ENCODE results near the gene USE1. TPM values are rescaled to one million over a fixed set of nuclear protein-coding genes. Genes with fewer than 3 reads are reported as not detected.

The USE1 gene
- total and polyA plus RNA-seq, 9 of the 15 experiments (the other 6 are each of a cell fraction or from before 2014, with no cell fraction given), result 17.3 to 52.4 (median 34.0) TPM

- 0 out of 4 replicates have a peak, but pooled peaks have one; percentile 10 to 76 for TF ChIP-seq UBTF (IDR thresholded peaks at IDR 0.05; ENCODE audit: borderline replicate concordance in 1 of 2, low read depth in 2 of 2, low read length in 2 of 2)
- TF ChIP-seq NELFE (IDR thresholded peaks at IDR 0.05; ENCODE audit: insufficient read depth, insufficient read length), result peak; percentile 54
- no peak for TF ChIP-seq BDP1 (IDR thresholded peaks at IDR 0.05; ENCODE audit: insufficient read depth, insufficient read length)
- no peak for TF ChIP-seq ZNF212 (CRISPR knock-in tag; IDR thresholded peaks at IDR 0.05)
- TF ChIP-seq ZBTB8A (IDR thresholded peaks at IDR 0.05; ENCODE audit: partially characterized antibody), result no peak
- TF ChIP-seq RB1 (IDR thresholded peaks at IDR 0.05; ENCODE audit: low read depth), result peak; percentile 70; the same call in 1 of the 2 replicates
- peak; percentile 97 for TF ChIP-seq POLR2A (conservative IDR thresholded peaks at IDR 0.05)
- TF ChIP-seq GABPA (tag; conservative IDR thresholded peaks at IDR 0.05; ENCODE audit: low read depth), result peak; percentile 98
- TF ChIP-seq TAF1 (IDR thresholded peaks at IDR 0.05; ENCODE audit: control insufficient read depth, extremely low read depth, insufficient read depth, low read length, severe bottlenecking), result peak; percentile 97
- TF ChIP-seq KDM4B (IDR thresholded peaks at IDR 0.05; ENCODE audit: borderline replicate concordance in 2 of 2, low read depth in 1 of 2), result peak in 1 of 2 experiments; percentile 94; a peak in 2 of 4 replicates
- TF ChIP-seq PCBP2 (IDR thresholded peaks at IDR 0.05; ENCODE audit: low read depth, low read length, poor library complexity, severe bottlenecking), result no peak
- TF ChIP-seq ZBTB1 (CRISPR knock-in tag; IDR thresholded peaks at IDR 0.05; ENCODE audit: borderline replicate concordance, low read depth), result no peak; the same call in 1 of the 2 replicates
- no peak for TF ChIP-seq ZNF395 (CRISPR knock-in tag; IDR thresholded peaks at IDR 0.05)
- no peak for TF ChIP-seq ZBTB5 (IDR thresholded peaks at IDR 0.05)
- TF ChIP-seq XRCC5 (IDR thresholded peaks at IDR 0.05; ENCODE audit: low read depth, low read length), result no peak; the same call in 1 of the 2 replicates
- TF ChIP-seq CBX1 (IDR thresholded peaks at IDR 0.05; ENCODE audit: low read depth), result peak; percentile 70; the same call in 1 of the 2 replicates
- no peak for TF ChIP-seq CBFB (CRISPR knock-in tag; IDR thresholded peaks at IDR 0.05)
- TF ChIP-seq ZBTB33 (CRISPR knock-in tag; IDR thresholded peaks at IDR 0.05), result 0 out of 2 replicates have a peak, but pooled peaks have one; percentile 3
- TF ChIP-seq ZNF561 (CRISPR knock-in tag; conservative IDR thresholded peaks at IDR 0.05), result no peak
Observed at GRCh38 chr19:17215127-17215971, at the start of gene USE1 (continued).

Measured in K562 (cell line).